ENCODE measurements around the gene INTS11.

DNA sequence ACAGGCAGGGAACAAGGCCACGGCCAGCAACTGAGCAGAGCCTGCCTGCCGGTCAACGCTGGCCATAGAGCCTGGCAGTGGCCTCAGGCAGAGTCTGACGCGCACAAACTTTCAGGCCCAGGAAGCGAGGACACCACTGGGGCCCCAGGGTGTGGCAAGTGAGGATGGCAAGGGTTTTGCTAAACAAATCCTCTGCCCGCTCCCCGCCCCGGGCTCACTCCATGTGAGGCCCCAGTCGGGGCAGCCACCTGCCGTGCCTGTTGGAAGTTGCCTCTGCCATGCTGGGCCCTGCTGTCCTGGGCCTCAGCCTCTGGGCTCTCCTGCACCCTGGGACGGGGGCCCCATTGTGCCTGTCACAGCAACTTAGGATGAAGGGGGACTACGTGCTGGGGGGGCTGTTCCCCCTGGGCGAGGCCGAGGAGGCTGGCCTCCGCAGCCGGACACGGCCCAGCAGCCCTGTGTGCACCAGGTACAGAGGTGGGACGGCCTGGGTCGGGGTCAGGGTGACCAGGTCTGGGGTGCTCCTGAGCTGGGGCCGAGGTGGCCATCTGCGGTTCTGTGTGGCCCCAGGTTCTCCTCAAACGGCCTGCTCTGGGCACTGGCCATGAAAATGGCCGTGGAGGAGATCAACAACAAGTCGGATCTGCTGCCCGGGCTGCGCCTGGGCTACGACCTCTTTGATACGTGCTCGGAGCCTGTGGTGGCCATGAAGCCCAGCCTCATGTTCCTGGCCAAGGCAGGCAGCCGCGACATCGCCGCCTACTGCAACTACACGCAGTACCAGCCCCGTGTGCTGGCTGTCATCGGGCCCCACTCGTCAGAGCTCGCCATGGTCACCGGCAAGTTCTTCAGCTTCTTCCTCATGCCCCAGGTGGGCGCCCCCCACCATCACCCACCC lies 6.9 kb upstream of the INTS11 start, which contains the start of gene TAS1R3:
- TF ChIP-seq, protein P1, sequence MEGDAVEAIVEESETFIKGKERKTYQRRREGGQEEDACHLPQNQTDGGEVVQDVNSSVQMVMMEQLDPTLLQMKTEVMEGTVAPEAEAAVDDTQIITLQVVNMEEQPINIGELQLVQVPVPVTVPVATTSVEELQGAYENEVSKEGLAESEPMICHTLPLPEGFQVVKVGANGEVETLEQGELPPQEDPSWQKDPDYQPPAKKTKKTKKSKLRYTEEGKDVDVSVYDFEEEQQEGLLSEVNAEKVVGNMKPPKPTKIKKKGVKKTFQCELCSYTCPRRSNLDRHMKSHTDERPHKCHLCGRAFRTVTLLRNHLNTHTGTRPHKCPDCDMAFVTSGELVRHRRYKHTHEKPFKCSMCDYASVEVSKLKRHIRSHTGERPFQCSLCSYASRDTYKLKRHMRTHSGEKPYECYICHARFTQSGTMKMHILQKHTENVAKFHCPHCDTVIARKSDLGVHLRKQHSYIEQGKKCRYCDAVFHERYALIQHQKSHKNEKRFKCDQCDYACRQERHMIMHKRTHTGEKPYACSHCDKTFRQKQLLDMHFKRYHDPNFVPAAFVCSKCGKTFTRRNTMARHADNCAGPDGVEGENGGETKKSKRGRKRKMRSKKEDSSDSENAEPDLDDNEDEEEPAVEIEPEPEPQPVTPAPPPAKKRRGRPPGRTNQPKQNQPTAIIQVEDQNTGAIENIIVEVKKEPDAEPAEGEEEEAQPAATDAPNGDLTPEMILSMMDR (IDR thresholded peaks at IDR 0.05), result no peak
- no peak for TF ChIP-seq POLR2A (IDR thresholded peaks at IDR 0.05)
- no peak for TF ChIP-seq POLR2AphosphoS5 (IDR thresholded peaks at IDR 0.05)

All from prostate gland (tissue), 2 donors.